NCI-H187 treated with DMSO at 0.1 percent for 48 hours (cell line): Measurements from ENCODE around the gene CCBE1.

Experiments used
- DNase-seq: peaks from one replicate; lab custom pipeline; 2025; lab: John Stamatoyannopoulos, UW

Gene CCBE1

DNA sequence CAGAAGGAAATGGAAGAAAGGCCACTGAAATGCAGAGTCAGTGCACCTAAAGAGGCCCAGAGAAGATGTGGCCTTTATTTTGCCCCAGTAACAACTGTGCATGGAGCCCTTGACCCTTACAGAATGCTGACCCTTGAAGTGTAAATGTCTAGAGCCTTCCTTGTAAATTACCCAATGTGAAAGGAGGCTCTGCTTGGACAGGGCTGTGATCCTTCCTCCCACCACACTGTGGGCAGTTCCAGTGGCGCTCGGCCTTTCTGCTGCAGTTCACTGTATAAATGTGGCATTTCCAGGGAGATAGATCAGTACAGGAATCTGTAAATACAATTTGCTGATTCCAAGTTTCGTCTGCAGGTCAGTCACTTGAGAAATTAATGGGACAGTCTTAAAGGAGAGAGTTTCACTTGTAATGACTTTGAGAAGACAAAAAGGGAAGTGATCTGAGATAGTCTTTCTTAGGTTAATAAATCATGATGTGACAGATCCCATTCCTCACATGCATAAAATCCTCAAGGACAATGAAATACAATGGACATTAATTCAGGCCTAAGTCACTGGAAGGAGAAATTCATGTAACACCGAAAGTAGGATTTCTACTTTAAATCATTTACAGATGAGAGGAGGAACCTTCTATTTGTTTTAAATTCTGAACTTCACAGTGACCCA lies 204.3 kb downstream of the CCBE1 start:
- no peak for DNase-seq

DNA sequence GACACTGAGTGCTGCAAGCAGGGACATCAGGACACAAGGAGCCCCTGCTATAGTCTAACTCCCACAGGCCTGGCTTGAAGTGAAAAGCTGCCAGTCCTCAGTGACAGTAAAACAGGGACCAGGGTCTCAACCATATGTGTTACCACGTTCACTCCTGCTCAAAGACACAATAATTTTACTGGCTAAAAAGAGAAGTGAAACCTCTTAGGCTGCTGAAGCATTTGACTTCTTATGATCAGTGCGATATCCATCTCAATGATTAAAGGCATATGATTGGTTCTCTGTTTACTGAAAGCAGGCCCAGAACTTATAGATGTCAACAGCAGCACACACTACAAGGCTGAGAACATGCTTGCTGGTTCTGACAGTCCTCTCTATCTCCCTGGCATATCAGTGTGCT lies 208.3 kb downstream of the CCBE1 start:
- DNase-seq: no peak

DNA sequence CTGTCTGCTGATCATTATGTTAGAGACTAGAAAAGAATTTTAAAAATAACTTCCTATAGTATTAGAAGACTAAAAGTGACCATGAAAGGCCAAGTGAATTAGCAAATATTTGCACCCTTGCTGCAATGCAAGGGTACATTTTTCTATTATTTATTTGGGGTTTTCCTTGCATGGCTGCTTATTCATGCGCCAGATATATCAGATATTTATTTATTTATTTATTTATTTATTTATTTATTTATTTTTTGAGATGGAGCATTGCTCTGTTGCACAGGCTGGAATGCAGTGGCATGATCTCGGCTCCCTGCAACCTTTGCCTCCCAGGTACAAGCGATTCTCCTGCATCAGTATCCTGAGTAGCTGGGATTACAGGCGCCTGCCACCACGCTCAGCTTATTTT lies 211.8 kb downstream of the CCBE1 start:
- DNase-seq: no peak

DNA sequence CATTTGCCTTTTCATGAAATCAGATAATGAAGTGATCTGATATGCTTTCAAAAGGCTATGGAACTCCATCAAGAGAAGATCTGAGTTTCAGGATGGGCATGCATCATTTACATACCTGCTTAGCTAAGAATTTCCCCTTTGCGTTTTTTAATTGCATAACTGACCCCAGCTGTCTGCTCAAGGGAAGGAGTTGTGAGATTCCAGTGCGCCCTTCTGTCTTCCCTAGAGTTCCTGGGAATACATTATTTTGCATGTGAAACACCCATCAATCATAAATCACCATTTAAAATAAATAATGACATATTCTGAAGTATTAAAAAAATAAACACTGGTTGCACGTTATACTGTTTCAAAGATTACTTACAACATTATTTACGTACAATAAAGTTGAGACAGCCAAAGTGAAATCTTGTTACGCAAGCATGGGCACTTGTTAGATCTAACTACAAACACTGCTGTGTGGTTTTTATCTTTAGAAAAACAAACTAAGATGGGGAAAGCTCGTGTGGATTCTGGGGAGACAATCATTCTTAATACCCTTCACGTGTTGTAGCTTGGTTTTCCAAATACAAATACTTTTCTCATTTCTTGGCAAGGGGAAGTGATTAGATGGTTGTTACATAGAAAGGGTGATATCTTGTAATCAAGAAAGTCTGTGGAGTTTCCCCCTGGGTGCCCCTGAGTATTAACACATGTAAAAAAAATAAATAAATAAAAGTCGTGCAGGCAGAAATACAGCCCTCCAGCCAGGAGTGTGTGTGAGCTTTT lies 212.5 kb downstream of the CCBE1 start:
- no peak for DNase-seq

DNA sequence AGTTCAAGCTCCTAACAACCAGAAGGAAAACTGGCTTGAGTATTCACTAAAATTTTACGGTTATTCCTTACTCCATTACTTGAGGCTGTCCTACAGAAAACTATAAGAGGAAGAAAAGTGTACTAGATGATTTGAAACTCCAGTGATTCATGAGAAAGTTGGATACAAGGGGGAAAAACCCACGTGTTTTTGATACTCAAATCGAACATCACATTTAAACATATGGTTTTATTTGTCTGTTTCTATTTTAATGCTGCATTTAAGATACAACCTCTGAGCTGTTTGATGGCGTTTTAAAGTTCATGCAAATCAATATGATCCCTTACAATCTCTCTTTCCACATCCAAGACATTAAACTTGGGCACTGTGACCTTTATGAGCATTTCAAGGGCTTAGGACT lies 213.1 kb downstream of the CCBE1 start:
- no peak for DNase-seq

DNA sequence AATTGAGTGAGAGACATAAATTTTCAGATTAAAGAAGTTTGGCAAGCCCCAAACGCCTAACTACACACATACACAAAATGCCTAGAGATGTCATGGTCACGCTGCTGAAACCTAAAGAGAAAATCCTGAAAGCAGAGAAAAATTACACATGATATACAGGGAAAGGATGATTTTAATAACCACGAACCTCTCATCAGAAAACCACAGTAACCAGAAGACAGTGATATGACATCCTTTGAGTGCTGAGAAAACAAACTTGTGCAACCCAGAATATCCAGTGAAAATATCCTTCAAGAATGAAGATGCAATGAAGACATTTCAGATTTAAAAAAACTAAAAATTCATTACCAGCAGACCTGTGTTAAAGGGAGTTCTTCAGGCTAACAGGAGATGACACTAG lies 215.8 kb downstream of the CCBE1 start:
- DNase-seq: no peak

DNA sequence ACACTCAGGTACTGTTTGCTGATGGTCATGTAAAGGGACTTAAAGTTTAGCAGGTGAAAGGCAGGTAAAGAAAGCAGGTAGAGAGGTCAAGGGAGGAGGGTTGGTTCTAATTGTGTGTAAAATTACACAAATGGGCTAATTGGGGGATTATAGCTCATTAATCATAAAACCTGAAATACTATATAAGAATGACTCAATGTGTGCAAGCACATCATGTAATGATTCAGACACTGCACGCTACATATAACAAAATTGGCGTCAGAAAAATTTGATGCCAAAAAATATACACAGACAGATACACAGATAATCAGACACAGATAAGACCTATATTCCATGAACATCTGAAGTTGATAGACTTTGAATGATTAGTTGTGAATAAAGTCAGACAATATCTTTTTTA lies 217.4 kb downstream of the CCBE1 start:
- no peak for DNase-seq

DNA sequence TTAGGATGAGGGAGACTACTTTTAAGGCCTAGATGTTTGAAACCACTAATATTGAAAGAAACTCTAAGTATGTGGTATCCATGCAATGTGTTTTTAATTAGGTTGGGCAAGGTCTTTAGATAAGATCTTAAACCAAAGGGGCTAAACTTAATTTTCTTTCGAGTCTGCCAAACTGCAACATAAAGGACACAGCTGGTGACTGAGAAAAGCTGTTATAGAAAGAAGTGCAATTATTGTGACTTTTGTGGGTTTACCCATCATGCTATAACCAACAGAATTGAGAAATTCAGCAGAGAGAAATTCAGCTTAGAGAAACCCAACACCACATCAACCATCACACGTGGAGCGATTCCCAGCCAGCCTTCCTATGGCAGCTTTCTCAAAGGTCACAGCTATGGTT lies 218.6 kb downstream of the CCBE1 start:
- DNase-seq: no peak

DNA sequence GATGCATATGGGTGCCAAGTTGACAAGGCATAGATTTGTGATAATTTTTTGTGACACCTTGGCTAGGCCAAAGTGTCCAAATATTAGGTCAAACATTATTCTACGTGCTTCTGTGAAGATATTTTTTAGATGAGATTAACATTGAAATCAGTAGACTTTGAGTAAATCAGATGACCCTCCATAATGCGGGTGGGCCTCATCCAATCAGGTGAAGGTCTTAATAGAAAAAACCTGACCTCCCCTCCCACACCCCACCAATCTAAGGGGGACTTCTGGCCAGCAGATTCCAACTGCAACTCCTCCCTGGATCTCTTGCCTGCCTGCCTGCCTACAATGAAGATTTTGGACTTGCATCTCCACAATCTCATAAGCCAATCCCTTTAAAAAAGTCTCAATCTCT lies 219.4 kb downstream of the CCBE1 start:
- no peak for DNase-seq

DNA sequence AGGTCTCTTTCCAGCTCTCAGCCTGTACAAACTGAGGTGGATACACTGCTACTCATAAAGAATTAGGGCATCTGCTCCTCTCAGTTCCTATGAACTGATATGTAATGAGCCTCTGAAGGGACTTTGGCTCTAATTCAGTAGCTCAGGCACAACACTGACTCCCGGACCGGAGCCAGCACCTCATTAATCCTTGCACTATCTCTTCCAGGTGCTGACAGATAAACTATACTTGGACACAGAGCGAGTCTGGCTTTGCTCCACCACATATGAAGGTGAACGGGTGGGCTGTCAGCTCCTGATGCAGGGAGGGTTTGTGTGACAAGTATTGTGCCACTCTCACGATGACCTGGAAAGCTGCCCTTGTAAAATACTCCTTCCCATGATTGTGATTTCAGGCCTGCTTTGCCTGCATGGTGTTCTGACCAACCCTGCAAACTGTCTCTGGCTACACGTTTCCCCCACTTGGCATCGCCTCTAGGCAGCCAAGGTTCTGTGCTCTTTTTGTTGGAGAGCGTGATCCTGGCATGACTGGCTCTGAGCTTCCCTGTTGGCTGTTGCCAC lies 226.6 kb downstream of the CCBE1 start:
- DNase-seq: no peak

DNA sequence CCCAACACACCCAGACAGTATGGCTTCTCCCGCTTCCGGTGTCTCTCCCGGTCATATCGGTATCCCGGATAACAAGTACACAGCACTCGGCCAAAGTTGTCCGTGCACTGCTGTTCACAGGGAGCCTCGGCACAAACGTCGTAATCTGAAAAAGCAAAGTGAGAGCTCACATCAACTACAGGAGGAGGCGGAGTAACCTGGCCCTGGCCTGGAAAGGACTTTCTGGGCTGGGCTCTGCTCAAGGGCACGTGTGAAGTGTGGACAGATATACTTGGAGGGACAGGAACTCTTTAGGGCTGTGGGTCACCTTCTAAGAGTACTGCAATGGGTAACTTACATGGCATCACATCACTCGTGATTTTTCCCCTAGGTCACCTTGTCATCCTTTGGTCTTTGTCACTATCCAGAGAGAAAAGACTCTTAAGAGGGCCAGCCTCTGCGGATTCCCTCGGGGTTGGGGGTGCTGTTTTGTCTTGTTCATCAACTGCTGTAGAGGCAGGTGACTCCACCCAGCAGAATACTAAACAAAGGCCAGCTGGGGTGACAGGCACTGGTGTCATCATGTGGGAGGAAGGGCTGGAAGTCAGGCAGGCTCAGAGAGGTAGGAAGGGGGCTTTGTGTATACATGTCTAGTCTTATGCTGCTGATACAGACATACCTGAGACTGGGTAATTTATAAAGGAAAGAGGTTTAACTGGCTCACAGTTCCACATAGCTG lies 227.6 kb downstream of the CCBE1 start:
- no peak for DNase-seq

DNA sequence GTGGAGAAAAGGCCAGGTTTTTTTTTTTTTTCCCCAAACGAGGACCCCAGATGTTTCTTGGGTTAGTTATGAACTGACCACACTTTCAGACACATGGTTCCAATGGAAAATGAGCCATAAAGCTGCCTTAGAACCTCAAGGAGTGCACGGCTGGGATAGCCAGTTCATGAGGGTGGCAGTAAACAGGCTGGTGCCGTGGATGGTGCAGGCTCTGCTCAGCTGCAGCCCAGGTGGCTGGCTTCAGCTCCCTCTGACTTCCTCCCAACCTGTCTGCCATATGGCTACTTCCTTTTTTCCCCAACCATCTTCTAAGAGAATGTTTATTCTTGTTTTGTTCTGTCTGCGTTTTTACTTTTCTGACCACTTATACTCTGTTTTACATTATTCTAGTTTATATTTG lies 228.4 kb downstream of the CCBE1 start:
- DNase-seq: no peak

DNA sequence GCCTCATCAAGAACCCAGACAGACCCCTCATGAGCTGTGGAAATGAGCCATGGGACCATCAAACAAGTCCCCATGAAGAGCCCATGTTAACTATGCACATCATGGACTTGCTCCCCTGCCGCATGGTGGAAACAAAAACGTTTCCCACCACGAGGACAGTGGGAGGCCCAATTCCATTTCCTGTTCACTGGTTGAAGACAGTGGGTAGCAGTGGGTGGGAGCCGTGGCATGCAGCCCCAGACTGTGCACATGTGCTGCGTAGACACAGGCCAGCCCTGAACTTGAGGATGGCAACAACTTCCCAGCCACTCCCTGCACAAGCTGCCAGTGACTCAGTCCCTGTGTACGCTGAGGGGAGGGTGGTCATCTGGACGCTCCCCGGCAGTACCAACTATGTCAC lies 229.7 kb downstream of the CCBE1 start:
- no peak for DNase-seq

DNA sequence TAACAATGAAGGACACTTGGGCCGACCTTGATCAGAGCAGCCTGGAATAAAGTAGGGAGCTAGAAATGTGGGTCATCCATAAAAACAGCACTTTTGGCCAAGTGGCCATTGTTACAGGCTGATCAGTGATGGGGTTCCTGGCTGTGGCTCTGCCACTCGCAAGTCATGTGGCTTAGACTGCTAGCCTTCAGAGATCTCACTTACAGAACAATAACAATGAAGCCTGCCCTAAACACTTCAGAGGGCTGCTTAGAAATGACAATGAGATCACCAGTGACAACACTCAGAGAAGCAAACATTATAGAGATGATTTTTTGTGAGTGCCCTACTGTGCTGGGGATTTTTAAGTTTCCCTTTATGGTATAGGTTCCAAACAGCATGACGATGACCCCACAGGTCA lies 230.2 kb downstream of the CCBE1 start:
- no peak for DNase-seq

DNA sequence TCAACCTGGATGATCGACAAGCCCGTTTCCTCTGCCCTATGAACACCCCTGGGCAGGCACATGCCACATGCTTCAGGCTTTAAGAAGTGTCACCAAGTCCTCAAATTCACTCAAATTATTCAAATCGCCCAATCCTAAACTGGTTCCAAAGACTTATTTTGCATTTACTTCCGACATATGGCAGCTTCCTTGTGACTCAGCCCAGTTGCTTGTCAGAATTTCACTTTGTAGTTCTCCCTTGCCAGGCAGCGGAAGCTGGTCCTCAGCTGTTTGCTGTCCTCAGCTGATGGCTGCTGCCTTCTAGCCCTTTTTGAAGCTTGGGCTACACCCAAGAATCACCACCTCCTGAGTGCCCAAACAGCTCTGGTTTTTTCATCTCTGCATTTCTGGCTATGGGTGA lies 232.7 kb downstream of the CCBE1 start:
- no peak for DNase-seq

DNA sequence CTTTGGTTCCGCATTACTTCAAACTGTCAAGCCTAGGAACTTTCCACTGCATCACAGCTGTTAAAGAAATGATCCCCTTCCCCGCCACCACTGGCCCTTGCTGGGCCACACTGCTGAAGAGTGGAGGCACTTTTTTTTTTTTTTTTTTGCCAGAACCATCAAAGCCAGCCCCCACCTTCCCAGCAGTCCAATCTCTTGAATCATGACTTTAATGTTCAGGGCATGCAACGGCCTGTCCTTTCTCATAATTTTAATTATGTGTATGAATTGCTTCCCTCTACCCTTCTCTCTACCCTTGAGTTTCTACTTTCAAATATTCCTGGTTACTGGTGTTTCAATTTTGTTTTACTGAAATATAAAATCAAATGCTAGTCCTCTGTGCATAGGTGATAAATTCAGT lies 236.1 kb downstream of the CCBE1 start:
- no peak for DNase-seq

DNA sequence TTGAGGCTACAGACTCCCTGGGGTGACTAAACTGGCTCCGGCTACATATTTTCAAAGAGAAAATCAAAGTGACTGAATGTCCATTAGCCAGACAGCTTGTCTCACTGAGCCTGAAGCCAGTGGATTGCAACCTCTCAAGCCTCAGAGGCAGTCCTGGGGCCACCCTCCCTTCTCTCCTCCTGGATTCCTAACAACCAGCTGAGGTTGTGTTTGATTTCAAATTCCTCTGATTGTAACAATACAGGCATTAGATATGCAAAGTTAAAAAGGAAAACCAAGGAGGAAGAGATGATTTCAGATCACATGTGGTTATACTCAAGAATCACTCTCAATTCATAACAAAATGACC lies 237.2 kb downstream of the CCBE1 start:
- DNase-seq: no peak

DNA sequence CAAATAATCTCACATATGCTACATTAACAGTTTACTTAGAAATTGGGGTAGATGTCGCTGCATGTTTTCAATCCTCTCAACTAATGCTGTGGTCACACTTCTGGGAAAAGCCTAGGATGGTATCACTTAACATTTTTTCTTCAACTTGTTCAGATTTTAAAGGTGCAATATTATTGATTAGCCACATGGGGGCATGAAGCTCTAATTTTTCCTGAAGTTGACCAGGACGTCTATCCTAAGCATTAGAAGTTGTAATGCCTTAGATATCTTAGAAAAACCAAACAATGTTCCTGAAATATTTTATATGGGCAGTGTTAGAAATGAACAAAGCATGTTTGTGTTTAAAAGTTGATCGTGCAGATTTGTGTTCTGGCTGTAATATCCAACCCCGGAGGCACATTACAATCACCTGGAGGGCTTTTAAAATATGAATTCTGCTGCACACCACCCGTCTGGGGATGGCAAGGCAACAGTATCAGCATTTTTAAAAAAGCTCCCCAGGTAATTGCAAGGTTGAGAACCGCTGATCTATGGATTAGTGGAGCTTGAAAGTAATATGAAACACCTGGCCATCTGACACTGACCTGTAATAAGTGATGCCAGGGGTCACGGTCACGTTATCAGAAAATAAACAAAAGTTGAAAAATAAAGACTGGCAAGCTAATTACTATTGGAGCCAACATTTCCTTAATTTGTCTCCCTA lies 237.7 kb downstream of the CCBE1 start:
- DNase-seq: no peak

DNA sequence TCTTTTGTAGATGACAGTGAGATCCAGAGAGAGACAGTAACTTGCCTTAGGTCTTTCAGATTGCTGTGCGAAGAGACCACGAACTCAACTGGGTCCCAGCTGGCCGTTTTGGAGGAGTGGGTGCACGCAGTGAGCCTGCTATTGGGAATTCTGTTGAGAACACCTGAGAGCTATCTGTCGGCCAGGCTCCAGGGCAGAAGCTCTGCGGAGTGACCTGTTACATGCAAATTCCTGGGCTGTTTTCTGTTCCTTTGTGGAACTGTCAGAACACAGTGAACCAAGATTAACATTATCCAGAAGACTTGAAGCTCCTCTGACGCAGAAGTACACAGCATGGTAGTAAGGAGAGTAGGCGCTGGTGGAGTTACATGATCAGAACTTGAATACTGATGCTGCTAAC lies 238.6 kb downstream of the CCBE1 start:
- no peak for DNase-seq

DNA sequence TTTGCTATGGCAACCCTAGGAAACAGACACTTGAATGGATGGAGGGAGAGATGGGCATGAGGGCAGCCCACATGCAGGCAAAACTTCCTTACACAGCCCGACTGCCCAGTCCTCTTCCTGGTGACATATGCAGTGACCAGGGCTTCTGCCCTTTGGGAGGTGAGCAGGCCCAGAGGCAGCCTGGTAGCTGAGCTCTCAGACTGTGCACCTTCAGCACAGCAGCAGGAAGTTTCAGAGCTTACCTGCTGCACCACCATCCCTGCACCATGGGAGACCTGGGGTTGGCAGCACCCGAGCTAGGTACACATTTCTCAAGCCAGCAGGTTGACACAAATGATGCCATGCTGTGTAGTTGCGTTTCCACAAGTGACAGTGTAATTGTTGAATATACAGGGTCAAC lies 240.6 kb downstream of the CCBE1 start:
- no peak for DNase-seq

DNA sequence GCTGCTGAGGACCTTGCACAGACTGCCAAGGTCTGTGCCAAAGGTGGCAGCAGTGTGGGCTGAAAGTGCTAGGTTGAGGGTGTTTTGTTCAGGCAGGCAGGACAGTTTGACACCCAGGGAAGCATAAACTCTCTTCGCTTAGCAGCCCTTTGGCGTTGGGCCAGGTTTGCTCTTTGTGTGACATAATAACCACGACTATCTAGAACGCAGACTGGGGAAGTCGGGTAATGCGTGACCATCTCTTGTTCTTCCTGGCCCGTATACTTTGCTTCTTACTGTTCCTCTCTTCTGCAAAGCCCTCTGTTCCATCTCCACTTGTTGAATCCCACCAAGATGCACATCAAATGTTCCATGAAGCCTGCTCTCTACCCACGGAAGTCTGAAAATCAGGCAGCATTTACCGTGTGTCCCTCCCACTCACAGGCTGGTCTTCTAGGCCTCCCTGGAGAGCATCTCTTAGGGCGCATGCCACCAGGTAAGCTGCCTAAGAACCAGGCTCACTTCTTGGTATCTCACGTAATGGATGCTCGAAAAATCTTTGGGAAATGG lies 241.4 kb downstream of the CCBE1 start:
- DNase-seq: no peak
